Measurements from ENCODE around the gene MIPEP. TPM values are rescaled to one million over a fixed set of nuclear protein-coding genes. Genes with fewer than 3 reads are reported as not detected.

MIPEP gene
- total RNA-seq, 1 experiment from 2014 or later: 10.2 TPM

DNA sequence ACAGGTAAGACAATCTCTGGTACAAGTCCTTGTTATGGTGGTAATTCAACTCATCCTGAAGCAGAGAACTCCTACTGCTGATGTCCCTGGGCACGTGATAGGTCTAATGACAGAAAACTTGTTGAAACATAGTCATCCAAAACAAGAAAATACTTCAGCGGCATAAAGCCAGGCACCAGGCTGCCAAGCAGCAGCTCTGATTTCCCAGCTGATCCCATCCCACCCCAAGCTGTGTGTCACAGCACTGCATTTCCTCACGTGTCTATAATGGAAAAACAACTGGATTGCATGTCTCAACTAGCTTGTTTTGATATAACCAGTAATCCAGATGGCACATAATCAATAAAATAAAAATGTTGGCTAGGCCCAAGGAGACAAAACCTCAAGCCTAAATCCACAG is 64.8 kb downstream of the MIPEP start:
- no peak for DNase-seq
- H3K4me3 ChIP-seq (ENCODE audit: low read length): no peak overlapping the region
- no peak overlapping the region for H3K27ac ChIP-seq (ENCODE audit: low read length)
- H3K27me3 ChIP-seq (ENCODE audit: low read length): no peaks in the 10 kb centered on the region
- no peaks in the 10 kb centered on the region for H3K9me3 ChIP-seq (ENCODE audit: low read length)
- H3K9me2 ChIP-seq (replicated peaks; ENCODE audit: insufficient read depth, low read length): no peaks in the 10 kb centered on the region
- no peak overlapping the region for H3K4me2 ChIP-seq (ENCODE audit: low read depth, low read length, poor library complexity, severe bottlenecking)
- H4K20me1 ChIP-seq (ENCODE audit: insufficient read depth, low read depth, low read length): no peaks in the 10 kb centered on the region
- no peaks in the 10 kb centered on the region for H3K79me2 ChIP-seq (ENCODE audit: low read length)
- H3K36me3 ChIP-seq (ENCODE audit: insufficient read depth, low read length): no peaks in the 10 kb centered on the region
- no peaks in the 10 kb centered on the region for H3K4me1 ChIP-seq (ENCODE audit: low read length)
- no peak overlapping the region for H3K9ac ChIP-seq (ENCODE audit: low read length)
- no peak overlapping the region for H2AFZ ChIP-seq (ENCODE audit: low read length)

- Histone ChIP-seq H3K9me3 (ENCODE audit: low read length) (no peaks in the 10 kb centered on the region), H3K27me3 (ENCODE audit: low read length) (no peaks in the 10 kb centered on the region), H3K79me2 (ENCODE audit: low read length) (no peaks in the 10 kb centered on the region), H3K9me2 (replicated peaks; ENCODE audit: insufficient read depth, low read length) (no peaks in the 10 kb centered on the region), H2AFZ (ENCODE audit: low read length) (no peak overlapping the region), H3K4me1 (ENCODE audit: low read length) (no peaks in the 10 kb centered on the region), H3K4me2 (ENCODE audit: low read depth, low read length, poor library complexity, severe bottlenecking) (no peak overlapping the region), H3K9ac (ENCODE audit: low read length) (no peak overlapping the region), H4K20me1 (ENCODE audit: insufficient read depth, low read depth, low read length) (no peaks in the 10 kb centered on the region), H3K27ac (ENCODE audit: low read length) (no peak overlapping the region), H3K4me3 (ENCODE audit: low read length) (no peak overlapping the region), H3K36me3 (ENCODE audit: insufficient read depth, low read length) (no peaks in the 10 kb centered on the region)
- DNase-seq: no peak
Observed at GRCh38 chr13:23822252-23822824, 66.9 kb downstream of the MIPEP start.

- Histone ChIP-seq H4K20me1 (ENCODE audit: insufficient read depth, low read depth, low read length) (no peaks in the 10 kb centered on the region), H3K36me3 (ENCODE audit: insufficient read depth, low read length) (no peaks in the 10 kb centered on the region), H3K27me3 (ENCODE audit: low read length) (no peaks in the 10 kb centered on the region), H3K9me2 (replicated peaks; ENCODE audit: insufficient read depth, low read length) (no peaks in the 10 kb centered on the region), H3K27ac (ENCODE audit: low read length) (no peak overlapping the region), H3K9me3 (ENCODE audit: low read length) (no peaks in the 10 kb centered on the region), H3K4me2 (ENCODE audit: low read depth, low read length, poor library complexity, severe bottlenecking) (no peak overlapping the region), H3K79me2 (ENCODE audit: low read length) (no peaks in the 10 kb centered on the region), H3K4me3 (ENCODE audit: low read length) (no peak overlapping the region), H2AFZ (ENCODE audit: low read length) (no peak overlapping the region), H3K9ac (ENCODE audit: low read length) (no peak overlapping the region), H3K4me1 (ENCODE audit: low read length) (no peaks in the 10 kb centered on the region)
- DNase-seq: no peak
Observed at GRCh38 chr13:23820530-23820929, 68.7 kb downstream of the MIPEP start.

GRCh38 chr13:23817830-23818229 is 71.4 kb downstream of the MIPEP start:
- Histone ChIP-seq H3K4me2 (ENCODE audit: low read depth, low read length, poor library complexity, severe bottlenecking) (no peak overlapping the region), H3K9ac (ENCODE audit: low read length) (no peak overlapping the region), H3K4me1 (ENCODE audit: low read length) (no peaks in the 10 kb centered on the region), H3K36me3 (ENCODE audit: insufficient read depth, low read length) (no peaks in the 10 kb centered on the region), H3K27ac (ENCODE audit: low read length) (no peak overlapping the region), H3K9me2 (replicated peaks; ENCODE audit: insufficient read depth, low read length) (no peaks in the 10 kb centered on the region), H3K9me3 (ENCODE audit: low read length) (no peaks in the 10 kb centered on the region), H2AFZ (ENCODE audit: low read length) (no peak overlapping the region), H4K20me1 (ENCODE audit: insufficient read depth, low read depth, low read length) (0 out of 2 replicates have a peak, but pooled peaks cover 4% of the 10 kb centered on the region), H3K27me3 (ENCODE audit: low read length) (no peaks in the 10 kb centered on the region), H3K4me3 (ENCODE audit: low read length) (no peak overlapping the region), H3K79me2 (ENCODE audit: low read length) (no peaks in the 10 kb centered on the region)
- no peak for DNase-seq

- Histone ChIP-seq H3K4me3 (ENCODE audit: low read length) (no peak overlapping the region), H3K4me1 (ENCODE audit: low read length) (no peaks in the 10 kb centered on the region), H3K36me3 (ENCODE audit: insufficient read depth, low read length) (no peaks in the 10 kb centered on the region), H3K9ac (ENCODE audit: low read length) (no peak overlapping the region), H3K9me3 (ENCODE audit: low read length) (no peaks in the 10 kb centered on the region), H3K79me2 (ENCODE audit: low read length) (no peaks in the 10 kb centered on the region), H2AFZ (ENCODE audit: low read length) (no peak overlapping the region), H3K27me3 (ENCODE audit: low read length) (no peaks in the 10 kb centered on the region), H3K4me2 (ENCODE audit: low read depth, low read length, poor library complexity, severe bottlenecking) (no peak overlapping the region), H3K27ac (ENCODE audit: low read length) (no peak overlapping the region), H3K9me2 (replicated peaks; ENCODE audit: insufficient read depth, low read length) (no peaks in the 10 kb centered on the region), H4K20me1 (ENCODE audit: insufficient read depth, low read depth, low read length) (0 out of 2 replicates have a peak, but pooled peaks cover 4% of the 10 kb centered on the region)
- no peak for DNase-seq
Observed at GRCh38 chr13:23817136-23817535, 72.1 kb downstream of the MIPEP start.

- no peak for DNase-seq
- Histone ChIP-seq H4K20me1 (ENCODE audit: insufficient read depth, low read depth, low read length) (peaks cover 14% of the 10 kb centered on the region; the same call in 1 of the 2 replicates), H3K4me3 (ENCODE audit: low read length) (no peak overlapping the region), H2AFZ (ENCODE audit: low read length) (no peak overlapping the region), H3K27me3 (ENCODE audit: low read length) (no peaks in the 10 kb centered on the region), H3K4me2 (ENCODE audit: low read depth, low read length, poor library complexity, severe bottlenecking) (no peak overlapping the region), H3K9ac (ENCODE audit: low read length) (no peak overlapping the region), H3K4me1 (ENCODE audit: low read length) (no peaks in the 10 kb centered on the region), H3K9me3 (ENCODE audit: low read length) (no peaks in the 10 kb centered on the region), H3K27ac (ENCODE audit: low read length) (no peak overlapping the region), H3K9me2 (replicated peaks; ENCODE audit: insufficient read depth, low read length) (no peaks in the 10 kb centered on the region), H3K36me3 (ENCODE audit: insufficient read depth, low read length) (no peaks in the 10 kb centered on the region), H3K79me2 (ENCODE audit: low read length) (no peaks in the 10 kb centered on the region)
Observed at GRCh38 chr13:23813635-23814034, 75.6 kb downstream of the MIPEP start.

DNA sequence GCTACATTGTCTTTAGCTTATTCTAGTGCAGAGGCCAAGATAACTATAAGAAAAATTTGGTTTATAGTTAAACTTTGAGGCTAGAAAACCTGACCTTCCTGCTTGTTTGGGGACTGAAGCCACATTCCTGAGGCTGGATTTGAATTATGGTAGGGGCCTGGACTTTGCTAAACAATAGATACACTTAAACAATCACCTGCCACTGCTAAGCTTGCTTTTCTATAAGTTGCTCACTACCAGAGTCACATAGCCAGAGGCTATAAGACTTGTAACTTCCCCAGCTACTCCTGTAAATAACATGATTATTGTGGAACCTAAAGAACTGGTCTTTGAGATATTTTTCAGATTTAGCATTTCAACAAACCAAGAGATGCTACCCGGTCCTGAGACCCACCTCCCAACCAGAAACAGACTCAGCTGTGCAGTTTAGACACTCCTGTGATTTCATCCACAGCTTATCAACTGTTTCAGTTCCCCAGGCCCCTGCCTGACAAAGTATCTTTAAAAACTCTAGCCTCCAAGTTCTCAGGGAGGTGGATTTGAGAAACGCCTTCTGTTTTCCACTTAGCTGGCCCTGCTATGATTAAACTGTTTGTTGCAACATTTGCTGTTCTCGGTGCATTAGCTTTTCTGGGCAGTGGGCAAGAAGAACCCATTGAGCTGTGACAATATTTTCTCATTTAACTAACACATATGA is 77.7 kb downstream of the MIPEP start:
- H4K20me1 ChIP-seq (ENCODE audit: insufficient read depth, low read depth, low read length): peaks cover 21% of the 10 kb centered on the region
- H3K36me3 ChIP-seq (ENCODE audit: insufficient read depth, low read length): no peaks in the 10 kb centered on the region
- no peak overlapping the region for H2AFZ ChIP-seq (ENCODE audit: low read length)
- H3K27me3 ChIP-seq (ENCODE audit: low read length): no peaks in the 10 kb centered on the region
- no peak overlapping the region for H3K9ac ChIP-seq (ENCODE audit: low read length)
- H3K27ac ChIP-seq (ENCODE audit: low read length): no peak overlapping the region
- H3K4me1 ChIP-seq (ENCODE audit: low read length): peaks cover 13% of the 10 kb centered on the region
- H3K79me2 ChIP-seq (ENCODE audit: low read length): no peaks in the 10 kb centered on the region
- no peak overlapping the region for H3K4me2 ChIP-seq (ENCODE audit: low read depth, low read length, poor library complexity, severe bottlenecking)
- DNase-seq: no peak
- H3K4me3 ChIP-seq (ENCODE audit: low read length): no peak overlapping the region
- no peaks in the 10 kb centered on the region for H3K9me3 ChIP-seq (ENCODE audit: low read length)
- no peaks in the 10 kb centered on the region for H3K9me2 ChIP-seq (replicated peaks; ENCODE audit: insufficient read depth, low read length)

DNA sequence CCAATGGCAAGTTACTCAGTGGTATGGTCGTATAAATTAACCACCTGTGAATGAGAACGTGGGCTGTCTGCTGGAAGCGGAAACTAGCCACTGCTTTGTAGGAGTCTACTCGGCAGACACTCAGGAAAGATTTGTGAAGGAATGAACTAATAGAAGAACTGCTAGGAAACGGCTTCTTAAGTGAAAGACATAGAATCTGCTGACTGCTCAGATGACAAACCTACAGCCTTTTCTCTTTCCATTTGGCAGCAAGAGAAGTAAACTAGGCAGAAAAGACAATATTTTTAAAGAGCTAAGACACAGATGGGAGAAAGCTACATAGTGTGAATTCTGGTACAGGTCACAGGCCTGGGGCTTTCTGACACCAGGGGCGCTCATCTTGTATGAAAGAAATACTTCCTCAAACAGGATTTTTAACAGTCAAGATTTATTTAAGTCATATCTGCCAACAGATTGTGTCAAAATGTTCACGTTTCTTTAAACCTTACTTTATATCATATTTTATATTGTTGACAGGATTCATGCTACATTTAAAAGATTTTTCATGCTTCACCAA is 78.4 kb downstream of the MIPEP start:
- Histone ChIP-seq H3K9me2 (replicated peaks; ENCODE audit: insufficient read depth, low read length) (no peaks in the 10 kb centered on the region), H3K4me2 (ENCODE audit: low read depth, low read length, poor library complexity, severe bottlenecking) (no peak overlapping the region), H3K9ac (ENCODE audit: low read length) (no peak overlapping the region), H3K9me3 (ENCODE audit: low read length) (no peaks in the 10 kb centered on the region), H3K79me2 (ENCODE audit: low read length) (no peaks in the 10 kb centered on the region), H3K4me1 (ENCODE audit: low read length) (peaks cover 13% of the 10 kb centered on the region), H3K27me3 (ENCODE audit: low read length) (no peaks in the 10 kb centered on the region), H4K20me1 (ENCODE audit: insufficient read depth, low read depth, low read length) (peaks cover 21% of the 10 kb centered on the region), H3K4me3 (ENCODE audit: low read length) (no peak overlapping the region), H3K36me3 (ENCODE audit: insufficient read depth, low read length) (no peaks in the 10 kb centered on the region), H3K27ac (ENCODE audit: low read length) (no peak overlapping the region), H2AFZ (ENCODE audit: low read length) (no peak overlapping the region)
- peak; percentile 70 for DNase-seq
